Stimulated activated memory B cell treated with anti-CD40 and anti-IgM and Interleukin-4, amounts not matched to agents 10 μg/mL and 1 μg/mL and 100 μg/mL, for 72 hours (primary cell): ENCODE data around the gene PCTP.

ENCODE experiments used
- ATAC-seq: fragments of 150-1000 bp; cut with Tn5 transposase; 2 replicates; pipeline ENCODE4 v1.10.0; 2021
- H3K27ac Mint-ChIP-seq: one replicate; pipeline ENCODE4 v1.8.0; 2022; ENCODE audit warnings: mild to moderate bottlenecking, mixed read lengths
- H3K27me3 Mint-ChIP-seq: one replicate; pipeline ENCODE4 v1.8.0; 2022; ENCODE audit warnings: mixed read lengths
- H3K36me3 Mint-ChIP-seq: one replicate; pipeline ENCODE4 v1.8.0; 2022; ENCODE audit warnings: mixed read lengths
- H3K4me1 Mint-ChIP-seq: one replicate; pipeline ENCODE4 v1.8.0; 2022; ENCODE audit warnings: mixed read lengths
- H3K4me3 Mint-ChIP-seq: one replicate; pipeline ENCODE4 v1.8.0; 2022; ENCODE audit warnings: mild to moderate bottlenecking, moderate library complexity, mixed read lengths
- H3K9me3 Mint-ChIP-seq: one replicate; pipeline ENCODE4 v1.8.0; 2022; ENCODE audit warnings: mixed read lengths

The PCTP gene

DNA sequence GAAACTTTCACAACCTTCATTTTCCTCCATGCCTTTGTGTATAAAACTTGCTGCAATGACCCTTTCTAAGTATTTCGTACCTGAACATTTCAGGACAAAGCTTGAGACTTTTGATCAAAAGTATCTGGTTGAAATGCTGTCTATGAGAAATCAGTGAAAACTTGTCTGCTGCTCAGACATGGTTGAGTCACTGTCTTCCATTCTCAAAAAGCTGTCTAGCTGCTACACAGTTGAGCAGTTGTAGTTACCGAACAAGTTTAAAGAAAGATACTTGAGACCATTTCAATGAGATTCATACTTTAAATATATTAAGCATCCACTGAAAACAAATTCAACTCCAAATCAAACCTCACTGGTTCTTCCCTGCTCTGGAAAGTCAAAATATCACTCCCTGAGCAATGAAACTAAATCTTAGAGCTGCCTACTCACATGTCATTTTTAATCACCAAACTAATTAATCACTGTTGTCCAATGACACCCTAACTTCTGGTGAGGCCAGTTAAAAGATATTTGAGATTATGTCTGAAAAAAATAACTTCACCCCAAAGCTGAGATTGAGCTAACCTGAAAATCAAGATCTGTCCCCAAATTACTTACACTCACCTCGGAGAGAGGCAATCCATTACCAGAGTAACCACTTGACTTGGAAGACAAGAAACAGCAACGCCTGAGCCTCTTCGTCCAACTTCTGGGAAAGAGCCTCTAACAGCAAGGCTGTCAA, 28.7 kb upstream of the PCTP start:
- Mint-ChIP-seq H3K36me3 (no peaks in the 10 kb centered on the region), H3K9me3 (no peaks in the 10 kb centered on the region), H3K27me3 (peaks cover 52% of the 10 kb centered on the region), H3K4me1 (peaks cover 14% of the 10 kb centered on the region), H3K4me3 (no peak overlapping the region), H3K27ac (no peak overlapping the region)
- no peak for ATAC-seq

DNA sequence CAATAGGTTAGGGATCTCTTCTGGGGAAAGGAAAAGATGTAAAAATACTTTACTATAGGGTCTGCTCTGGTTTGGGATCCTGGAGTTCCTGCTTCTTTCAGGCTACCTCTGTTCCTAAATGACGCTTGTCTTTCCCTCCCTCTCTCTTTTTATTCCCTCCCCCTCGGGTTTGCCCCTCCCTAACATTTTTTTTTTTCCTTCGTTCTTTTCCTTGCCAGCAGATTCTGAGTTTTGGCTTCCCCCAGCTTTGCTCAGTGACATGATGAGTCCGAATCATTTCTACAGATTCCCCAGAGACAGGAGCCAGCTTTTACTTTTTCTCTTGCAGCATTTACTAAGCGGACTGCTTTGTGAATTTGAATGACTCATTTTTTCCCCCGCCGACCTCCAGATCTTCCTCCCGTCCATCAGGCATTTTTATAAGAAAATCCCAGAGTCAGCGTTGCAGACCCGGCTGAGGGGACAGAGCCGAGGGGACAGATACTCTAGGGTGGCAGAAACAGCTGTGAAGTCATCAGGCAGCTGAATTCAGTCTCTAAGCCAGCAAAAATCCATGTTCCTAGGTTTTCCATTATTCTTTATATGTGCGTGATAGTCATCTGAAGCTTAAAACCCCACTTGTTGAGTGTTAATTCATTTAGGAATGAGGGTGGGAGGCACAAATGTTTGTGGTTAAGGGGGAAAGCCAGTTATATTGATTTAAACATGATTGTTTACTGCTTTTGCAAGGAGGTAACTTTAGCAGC, 27.9 kb upstream of the PCTP start, which contains the start of gene TMEM100:
TMEM100 (minus strand) TSS at position 123 of the 746 bp plus-strand sequence. CDS start 1,794 bp downstream, outside the sequence.
- H3K36me3 Mint-ChIP-seq = no peaks in the 10 kb centered on the region
- H3K27ac Mint-ChIP-seq = no peak within 1 kb of the TSS
- H3K4me1 Mint-ChIP-seq = peaks cover 14% of the 10 kb centered on the region
- no peak for ATAC-seq
- no peak within 1 kb of the TSS for H3K4me3 Mint-ChIP-seq
- H3K27me3 Mint-ChIP-seq = peaks cover 60% of the 10 kb centered on the region
- H3K9me3 Mint-ChIP-seq = no peaks in the 10 kb centered on the region

DNA sequence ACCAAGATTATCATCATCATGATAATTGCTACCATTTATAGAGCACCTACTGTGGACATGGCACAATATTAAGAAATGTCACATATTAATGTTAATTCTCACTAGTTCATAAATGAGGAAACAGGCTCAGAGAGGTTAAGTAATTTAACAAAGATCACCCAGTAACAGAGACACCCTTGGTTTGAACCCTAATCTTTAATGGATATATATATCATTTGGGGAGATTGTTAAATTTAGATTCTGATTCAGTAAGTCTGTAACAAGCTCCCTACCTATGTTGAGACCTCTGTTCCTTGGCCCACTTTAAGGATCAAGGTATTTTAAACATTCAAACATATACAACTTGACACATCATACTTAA, 27.4 kb upstream of the PCTP start:
- Mint-ChIP-seq H3K4me1 (peaks cover 14% of the 10 kb centered on the region), H3K4me3 (no peak overlapping the region), H3K36me3 (no peaks in the 10 kb centered on the region), H3K9me3 (no peaks in the 10 kb centered on the region), H3K27ac (no peak overlapping the region), H3K27me3 (peaks cover 57% of the 10 kb centered on the region)
- no peak for ATAC-seq

DNA sequence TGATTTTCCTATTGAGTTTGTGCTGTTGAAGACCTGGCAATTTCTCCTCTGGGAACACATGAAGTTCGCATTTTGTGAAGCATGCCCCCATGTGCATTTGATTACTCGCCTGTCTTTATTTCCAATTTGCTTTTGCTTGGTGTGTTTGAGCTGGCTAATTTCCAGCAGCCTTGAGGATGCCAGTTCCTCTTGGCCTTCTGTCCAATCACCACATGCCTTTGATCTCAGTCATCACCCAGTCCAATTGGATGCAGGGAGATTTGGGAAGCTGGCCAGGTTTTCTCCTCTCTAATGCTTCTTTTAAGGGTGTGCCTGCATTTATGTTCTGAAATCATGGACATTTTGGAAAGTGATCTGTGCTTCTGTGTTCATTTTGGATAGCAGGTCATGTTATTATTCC, 24.4 kb upstream of the PCTP start:
- no peak overlapping the region for H3K4me3 Mint-ChIP-seq
- no peak for ATAC-seq
- H3K27me3 Mint-ChIP-seq = peaks cover 50% of the 10 kb centered on the region
- no peaks in the 10 kb centered on the region for H3K9me3 Mint-ChIP-seq
- no peak overlapping the region for H3K27ac Mint-ChIP-seq
- no peaks in the 10 kb centered on the region for H3K36me3 Mint-ChIP-seq
- H3K4me1 Mint-ChIP-seq = peaks cover 14% of the 10 kb centered on the region

DNA sequence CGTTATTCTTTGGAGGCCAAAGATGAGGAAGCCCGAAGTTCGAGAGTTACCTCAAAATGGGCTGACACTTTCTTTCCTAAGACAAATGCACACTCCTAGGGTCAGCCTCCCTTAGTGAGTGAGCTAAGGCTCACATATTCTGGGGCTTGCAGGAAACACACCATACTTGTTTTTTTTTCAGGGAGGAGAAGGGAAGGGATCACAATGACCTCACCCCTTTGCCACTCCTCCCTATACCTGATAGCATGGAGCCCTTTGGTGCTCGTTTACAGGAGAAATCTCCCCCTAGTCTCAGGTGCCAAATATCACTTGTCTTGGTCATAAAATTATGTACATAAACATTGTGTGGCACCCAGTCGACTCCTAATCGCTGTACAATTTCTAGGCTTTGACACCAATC, 23.6 kb upstream of the PCTP start:
- H3K4me3 Mint-ChIP-seq = no peak overlapping the region
- no peak overlapping the region for H3K27ac Mint-ChIP-seq
- H3K4me1 Mint-ChIP-seq = peaks cover 14% of the 10 kb centered on the region
- ATAC-seq = no peak
- H3K27me3 Mint-ChIP-seq = peaks cover 58% of the 10 kb centered on the region
- no peaks in the 10 kb centered on the region for H3K9me3 Mint-ChIP-seq
- no peaks in the 10 kb centered on the region for H3K36me3 Mint-ChIP-seq

DNA sequence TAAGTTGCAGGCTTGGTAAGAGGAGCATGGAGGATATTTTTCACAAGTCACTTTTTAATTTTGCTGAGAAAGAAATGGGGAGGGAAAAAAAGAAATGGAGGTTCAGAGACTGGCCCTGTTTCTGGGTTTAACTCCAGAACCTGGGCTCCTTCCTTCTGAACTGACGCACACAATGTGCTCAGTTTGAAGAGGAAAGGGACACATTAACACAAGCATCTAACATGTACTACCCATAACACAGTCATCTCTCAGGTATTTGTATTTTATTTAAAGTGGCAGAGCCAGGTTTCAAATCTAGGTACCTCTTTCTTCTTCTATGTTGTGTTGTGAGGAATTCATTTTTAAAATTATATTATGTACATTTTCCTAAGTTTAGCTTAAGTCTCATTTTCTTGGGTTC, 22.9 kb upstream of the PCTP start:
- H3K4me3 Mint-ChIP-seq = no peak overlapping the region
- no peaks in the 10 kb centered on the region for H3K9me3 Mint-ChIP-seq
- ATAC-seq = no peak
- peaks cover 10% of the 10 kb centered on the region for H3K4me1 Mint-ChIP-seq
- H3K27me3 Mint-ChIP-seq = peaks cover 58% of the 10 kb centered on the region
- no peak overlapping the region for H3K27ac Mint-ChIP-seq
- no peaks in the 10 kb centered on the region for H3K36me3 Mint-ChIP-seq

DNA sequence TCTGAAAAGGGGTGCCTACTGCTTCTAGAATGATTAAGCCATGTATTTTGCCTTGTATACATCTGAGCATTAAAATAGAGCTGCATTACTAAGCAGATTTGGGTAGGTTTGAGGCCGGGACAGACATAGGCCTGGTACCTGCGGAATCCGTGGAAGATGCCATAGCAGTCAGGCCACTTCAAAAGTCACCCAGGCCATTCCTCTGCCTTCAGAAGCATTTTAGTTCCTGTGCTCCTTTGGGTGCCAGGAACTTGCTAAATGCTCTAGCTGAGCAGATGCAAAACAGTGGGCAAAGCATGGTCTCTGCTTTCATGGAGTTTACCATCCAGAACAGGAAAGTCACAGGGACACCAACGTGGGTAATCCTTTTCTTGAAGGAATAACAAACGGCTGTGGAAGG, 22.5 kb upstream of the PCTP start:
- Mint-ChIP-seq H3K4me3 (no peak overlapping the region), H3K36me3 (no peaks in the 10 kb centered on the region), H3K27ac (no peak overlapping the region), H3K4me1 (peaks cover 7% of the 10 kb centered on the region), H3K9me3 (no peaks in the 10 kb centered on the region), H3K27me3 (peaks cover 58% of the 10 kb centered on the region)
- ATAC-seq = no peak

DNA sequence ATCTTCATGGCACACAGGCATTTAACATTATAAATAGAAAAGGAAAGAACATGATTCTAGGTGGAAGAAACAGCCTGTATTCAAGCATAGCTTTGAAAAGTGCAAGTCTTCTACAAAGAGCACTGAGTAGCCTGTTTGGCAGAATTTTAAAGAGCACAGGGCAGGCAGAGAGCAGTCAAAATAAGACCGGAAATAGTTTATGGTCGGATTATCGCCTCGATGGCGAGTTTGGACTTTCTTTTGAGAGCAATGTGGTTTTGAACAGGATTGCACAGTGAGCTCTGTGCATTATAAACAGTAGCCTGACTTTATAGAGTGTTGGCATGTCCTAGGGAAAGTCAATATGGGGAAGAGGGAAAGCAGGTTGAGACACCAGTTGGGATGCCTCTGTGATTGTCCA, 22.0 kb upstream of the PCTP start:
- H3K9me3 Mint-ChIP-seq = no peaks in the 10 kb centered on the region

DNA sequence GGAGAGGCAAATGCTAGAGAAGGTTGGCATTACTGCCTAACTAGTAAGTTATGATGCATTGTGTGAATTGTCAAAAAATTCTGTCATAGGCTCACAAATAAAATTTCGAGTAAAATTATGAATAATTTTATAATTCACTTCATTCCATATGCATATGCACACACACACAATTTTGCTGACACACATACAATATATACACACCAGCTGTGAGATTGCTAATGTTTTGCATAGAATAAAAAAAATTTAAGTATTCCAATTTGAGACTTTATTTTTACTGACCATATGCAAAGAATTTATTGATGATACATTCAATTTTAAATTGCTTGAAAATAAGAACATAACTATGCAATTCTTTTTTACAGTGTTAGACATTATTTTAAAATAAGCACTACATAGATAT, 21.4 kb upstream of the PCTP start:
- no peak for ATAC-seq
- Mint-ChIP-seq H3K36me3 (no peaks in the 10 kb centered on the region), H3K27me3 (peaks cover 66% of the 10 kb centered on the region)

More for the DNA sequence above, 22.0 kb upstream of the PCTP start:
- Mint-ChIP-seq H3K4me1 (peaks cover 8% of the 10 kb centered on the region), H3K4me3 (no peak overlapping the region), H3K27ac (no peak overlapping the region), H3K27me3 (peaks cover 60% of the 10 kb centered on the region), H3K36me3 (no peaks in the 10 kb centered on the region)
- ATAC-seq = no peak

DNA sequence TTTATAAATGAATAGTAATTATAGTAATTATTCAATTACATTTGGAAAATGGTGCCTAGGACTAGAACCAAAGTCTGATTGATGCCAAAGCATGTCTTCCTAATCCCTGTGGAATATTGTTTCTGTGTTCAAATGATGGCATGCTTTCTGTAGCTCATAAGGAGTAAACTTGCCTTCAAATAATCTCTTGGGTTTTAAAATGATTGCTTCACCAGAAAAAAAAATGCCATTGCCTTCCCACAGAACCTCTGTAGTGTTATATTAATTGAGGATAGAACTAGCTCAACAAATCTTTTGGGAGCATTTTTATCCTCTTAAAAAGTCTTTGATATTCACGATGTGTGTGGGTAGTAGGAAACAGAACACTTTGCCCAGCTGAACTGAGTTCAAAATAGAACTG, 20.5 kb upstream of the PCTP start:
- Mint-ChIP-seq H3K4me3 (no peak overlapping the region), H3K27ac (no peak overlapping the region), H3K9me3 (no peaks in the 10 kb centered on the region), H3K36me3 (no peaks in the 10 kb centered on the region), H3K27me3 (peaks cover 61% of the 10 kb centered on the region), H3K4me1 (peaks cover 9% of the 10 kb centered on the region)
- no peak for ATAC-seq

More for the DNA sequence above, 21.4 kb upstream of the PCTP start:
- H3K27ac Mint-ChIP-seq = no peak overlapping the region
- no peak overlapping the region for H3K4me3 Mint-ChIP-seq
- H3K4me1 Mint-ChIP-seq = peaks cover 14% of the 10 kb centered on the region
- H3K9me3 Mint-ChIP-seq = no peaks in the 10 kb centered on the region

DNA sequence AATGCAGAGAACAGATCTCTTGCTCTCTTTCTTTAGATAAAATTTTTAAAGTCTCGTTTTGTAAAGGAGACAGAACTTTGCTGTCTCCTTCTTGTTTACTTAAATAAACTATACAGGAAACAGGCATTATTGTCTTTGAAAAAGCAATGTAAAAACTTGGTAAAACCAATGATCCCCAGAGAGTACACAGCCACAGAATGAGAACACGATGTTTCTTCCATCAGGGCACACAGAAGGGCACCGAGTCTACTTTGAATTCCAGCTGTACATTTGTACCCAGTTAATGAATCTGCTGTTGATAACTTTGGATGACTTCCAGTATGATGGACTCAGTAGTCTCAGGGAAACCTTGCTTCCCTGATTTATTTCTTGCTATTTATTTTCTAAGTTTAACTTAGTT, 20.0 kb upstream of the PCTP start:
- peaks cover 57% of the 10 kb centered on the region for H3K27me3 Mint-ChIP-seq

DNA sequence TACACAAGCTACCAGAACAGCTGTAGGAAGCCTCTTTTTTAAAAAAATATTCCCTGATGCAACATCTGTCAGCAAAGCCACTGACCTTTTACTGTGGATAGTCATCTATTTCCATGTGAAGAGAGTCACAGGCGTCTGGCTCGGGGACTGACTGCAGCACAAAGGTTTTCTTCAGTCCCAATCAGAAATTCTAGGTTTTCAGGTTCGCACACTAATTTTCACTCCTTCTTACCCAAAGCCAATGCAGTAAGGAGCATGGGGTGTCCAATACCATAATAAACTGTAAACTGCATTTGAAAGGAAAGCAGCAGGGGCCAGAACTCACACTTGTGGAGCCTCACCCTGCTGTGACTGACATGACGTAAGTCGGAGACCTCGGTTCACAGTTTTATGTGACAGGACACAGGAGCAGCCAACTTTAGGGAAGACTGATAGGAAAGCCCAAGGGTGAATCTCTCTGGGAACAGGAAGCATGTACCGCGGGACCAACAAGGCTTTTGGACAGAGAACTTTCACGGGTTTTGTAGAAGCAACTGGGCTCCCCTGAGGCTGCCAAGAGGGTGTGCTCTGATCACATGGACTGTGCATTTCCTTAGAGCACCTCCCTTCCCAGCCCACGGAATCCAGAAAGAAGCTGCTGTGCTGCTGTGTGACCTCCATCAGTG, 19.1 kb upstream of the PCTP start:
- Mint-ChIP-seq H3K4me1 (peaks cover 7% of the 10 kb centered on the region), H3K36me3 (no peaks in the 10 kb centered on the region)
- no peak for ATAC-seq

More for the DNA sequence above, 20.0 kb upstream of the PCTP start:
- H3K27ac Mint-ChIP-seq = no peak overlapping the region
- no peaks in the 10 kb centered on the region for H3K36me3 Mint-ChIP-seq
- H3K9me3 Mint-ChIP-seq = no peaks in the 10 kb centered on the region
- H3K4me3 Mint-ChIP-seq = no peak overlapping the region
- ATAC-seq = no peak
- peaks cover 7% of the 10 kb centered on the region for H3K4me1 Mint-ChIP-seq

DNA sequence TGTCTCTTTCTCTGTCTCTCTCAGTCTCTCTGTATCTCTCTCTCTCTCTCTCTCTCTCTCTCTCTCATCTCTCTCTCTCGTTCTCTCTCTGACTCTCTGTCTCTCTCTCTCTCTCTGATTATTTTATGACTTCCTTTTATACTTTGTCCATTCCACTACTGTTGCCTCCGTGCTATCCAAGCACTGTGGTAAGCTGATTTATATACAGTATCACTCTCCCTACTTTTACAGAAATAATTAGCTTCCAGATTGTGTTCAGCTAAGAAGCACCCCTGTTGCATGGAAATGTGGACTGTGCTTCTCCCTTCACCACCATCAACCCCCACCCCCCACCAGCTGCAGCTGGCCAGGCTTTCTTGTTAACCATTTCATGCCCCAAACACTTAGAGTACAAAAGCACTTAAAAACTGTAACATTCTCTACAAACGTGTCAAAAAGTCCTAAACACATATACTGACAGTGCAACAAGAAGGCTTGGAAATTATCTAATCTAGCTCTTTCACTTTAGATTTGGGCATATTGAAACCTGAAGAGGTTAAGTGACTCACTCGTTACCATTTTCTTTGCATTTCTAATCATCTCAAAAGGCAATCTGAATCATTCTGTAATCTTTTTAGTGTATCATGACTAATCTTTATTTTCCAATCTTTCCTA, 16.6 kb upstream of the PCTP start:
- H3K27me3 Mint-ChIP-seq = peaks cover 33% of the 10 kb centered on the region
- H3K36me3 Mint-ChIP-seq = no peaks in the 10 kb centered on the region
- H3K27ac Mint-ChIP-seq = no peak overlapping the region
- no peak for ATAC-seq
- H3K4me3 Mint-ChIP-seq = no peak overlapping the region
- peaks cover 7% of the 10 kb centered on the region for H3K4me1 Mint-ChIP-seq
- H3K9me3 Mint-ChIP-seq = no peaks in the 10 kb centered on the region

More for the DNA sequence above, 19.1 kb upstream of the PCTP start:
- Mint-ChIP-seq H3K9me3 (no peaks in the 10 kb centered on the region), H3K4me3 (no peak overlapping the region), H3K27me3 (peaks cover 52% of the 10 kb centered on the region), H3K27ac (no peak overlapping the region)

DNA sequence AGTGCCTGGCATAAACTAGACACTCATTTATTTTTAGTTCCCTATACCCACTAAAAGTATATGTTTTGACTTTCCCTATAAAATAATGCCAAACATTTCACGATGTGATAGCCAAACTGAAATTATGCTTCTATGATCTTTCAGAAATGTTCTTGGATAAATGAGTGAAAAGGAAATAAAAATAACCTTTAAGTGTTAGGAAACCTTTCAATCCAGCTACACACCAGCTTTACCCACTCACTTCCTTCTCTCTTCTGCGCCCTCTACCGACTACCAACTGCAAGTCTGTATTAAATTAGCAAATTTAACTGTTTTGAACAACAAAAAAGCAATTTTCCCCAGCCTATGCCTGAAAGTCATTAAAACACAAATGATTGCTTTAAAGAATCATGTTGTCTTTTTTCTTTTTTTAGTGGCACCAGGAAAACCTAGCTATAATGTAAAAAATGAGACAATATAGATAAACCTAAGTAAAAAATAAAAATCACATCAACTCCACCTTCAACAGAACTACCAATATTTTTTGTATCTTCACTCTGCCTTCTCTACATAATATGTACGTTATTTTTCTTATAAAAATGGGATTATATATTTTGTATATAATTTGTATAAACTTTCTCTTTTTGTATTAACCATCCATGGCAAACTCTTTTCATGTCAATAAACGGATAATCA, 15.0 kb upstream of the PCTP start:
- peaks cover 7% of the 10 kb centered on the region for H3K4me1 Mint-ChIP-seq
- H3K9me3 Mint-ChIP-seq = no peaks in the 10 kb centered on the region
- H3K4me3 Mint-ChIP-seq = no peak overlapping the region
- peaks cover 31% of the 10 kb centered on the region for H3K27me3 Mint-ChIP-seq
- ATAC-seq = no peak
- no peaks in the 10 kb centered on the region for H3K36me3 Mint-ChIP-seq
- H3K27ac Mint-ChIP-seq = no peak overlapping the region
